Gastrocnemius medialis (tissue), 4 donors: ENCODE measurements around the gene CACNA2D3.

ENCODE experiments used
- POLR2A ChIP-seq, 2 donors: fragments of 450-650 bp; IDR thresholded peaks; one replicate each; pipeline ENCODE4 v1.6.1; 2017; ENCODE audit warnings: antibody characterized with exemption in 2 of 2, mild to moderate bottlenecking in 2 of 2, moderate library complexity in 2 of 2
- TF ChIP-seq, protein P1 (sequence below), 5 experiments: fragments of 450-650 bp in 3 of 5; fragments of 200-600 bp in 2 of 5; sonication (generic) in 2 of 5; IDR thresholded peaks in 4 of 5; conservative IDR thresholded peaks in 1 of 5; 1 replicate in 4 of 5; 2 replicates in 1 of 5; pipeline ENCODE4 v1.5.1; 2016 to 2019; ENCODE audit warnings: antibody characterized with exemption in 5 of 5, mild to moderate bottlenecking in 3 of 5, moderate library complexity in 3 of 5

- TF ChIP-seq, protein P1, sequence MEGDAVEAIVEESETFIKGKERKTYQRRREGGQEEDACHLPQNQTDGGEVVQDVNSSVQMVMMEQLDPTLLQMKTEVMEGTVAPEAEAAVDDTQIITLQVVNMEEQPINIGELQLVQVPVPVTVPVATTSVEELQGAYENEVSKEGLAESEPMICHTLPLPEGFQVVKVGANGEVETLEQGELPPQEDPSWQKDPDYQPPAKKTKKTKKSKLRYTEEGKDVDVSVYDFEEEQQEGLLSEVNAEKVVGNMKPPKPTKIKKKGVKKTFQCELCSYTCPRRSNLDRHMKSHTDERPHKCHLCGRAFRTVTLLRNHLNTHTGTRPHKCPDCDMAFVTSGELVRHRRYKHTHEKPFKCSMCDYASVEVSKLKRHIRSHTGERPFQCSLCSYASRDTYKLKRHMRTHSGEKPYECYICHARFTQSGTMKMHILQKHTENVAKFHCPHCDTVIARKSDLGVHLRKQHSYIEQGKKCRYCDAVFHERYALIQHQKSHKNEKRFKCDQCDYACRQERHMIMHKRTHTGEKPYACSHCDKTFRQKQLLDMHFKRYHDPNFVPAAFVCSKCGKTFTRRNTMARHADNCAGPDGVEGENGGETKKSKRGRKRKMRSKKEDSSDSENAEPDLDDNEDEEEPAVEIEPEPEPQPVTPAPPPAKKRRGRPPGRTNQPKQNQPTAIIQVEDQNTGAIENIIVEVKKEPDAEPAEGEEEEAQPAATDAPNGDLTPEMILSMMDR (IDR thresholded peaks at IDR 0.05 in 4 of 5, conservative IDR thresholded peaks at IDR 0.05 in 1 of 5), result no peak
- no peak for TF ChIP-seq POLR2A (IDR thresholded peaks at IDR 0.05)
Observed at GRCh38 chr3:54574906-54575617, 452.7 kb downstream of the CACNA2D3 start.
